HEK293T (cell line): ENCODE measurements around the gene ZNF26.

Source experiments
- ARNT ChIP-seq: fragments of 450-650 bp; IDR thresholded peaks from 2 replicates; pipeline ENCODE4 v1.6.1; 2017; ENCODE audit warnings: mild to moderate bottlenecking
- BHLHE40 ChIP-seq: fragments of 450-650 bp; IDR thresholded peaks from 2 replicates; pipeline ENCODE4 v1.6.1; 2016; ENCODE audit warnings: mild to moderate bottlenecking, moderate library complexity, borderline replicate concordance
- CTBP1 ChIP-seq: fragments of 450-650 bp; IDR thresholded peaks from 2 replicates; pipeline ENCODE4 v1.6.1; 2016; ENCODE audit warnings: borderline replicate concordance
- ELF4 ChIP-seq: fragments of 450-650 bp; IDR thresholded peaks from 2 replicates; pipeline ENCODE4 v1.6.1; 2017; ENCODE audit warnings: antibody characterized with exemption
- FOXM1 ChIP-seq: fragments of 450-650 bp; IDR thresholded peaks from 2 replicates; pipeline ENCODE4 v1.6.1; 2017; ENCODE audit warnings: mild to moderate bottlenecking, borderline replicate concordance
- L3MBTL2 ChIP-seq: fragments of 450-650 bp; conservative IDR thresholded peaks from 2 replicates; pipeline ENCODE4 v1.6.1; 2016; ENCODE audit warnings: mild to moderate bottlenecking
- NFRKB ChIP-seq: fragments of 450-650 bp; IDR thresholded peaks from 2 replicates; pipeline ENCODE4 v1.6.1; 2016; ENCODE audit warnings: mild to moderate bottlenecking, moderate library complexity
- SP1 ChIP-seq: fragments of 450-650 bp; IDR thresholded peaks from 2 replicates; pipeline ENCODE4 v1.6.1; 2017
- SUZ12 ChIP-seq: fragments of 450-650 bp; IDR thresholded peaks from 2 replicates; pipeline ENCODE4 v1.6.1; 2016; ENCODE audit warnings: mild to moderate bottlenecking
- ZNF384 ChIP-seq: fragments of 450-650 bp; IDR thresholded peaks from 2 replicates; pipeline ENCODE4 v1.6.1; 2016

- TF ChIP-seq SP1 (no peak), CTBP1 (no peak), FOXM1 (no peak), ELF4 (no peak), SUZ12 (no peak), BHLHE40 (no peak), L3MBTL2 (no peak), ZNF384 (no peak), NFRKB (no peak), ARNT (no peak)
These were observed 32.4 kb upstream of the ZNF26 start for GRCh38 chr12:132953771-132954170.
